WTC11 (cell line): Measurements from ENCODE around the gene HIVEP2. TPM values are rescaled to one million over a fixed set of nuclear protein-coding genes. Genes with fewer than 3 reads are reported as not detected.

Source experiments
- ATAC-seq: fragments of 200-7000 bp; cut with Tn5 transposase; 2 replicates; pipeline ENCODE4 v1.10.0; 2021; ENCODE audit warnings: mild to moderate bottlenecking, moderate library complexity
- CTCF ChIA-PET: fragments of 300-600 bp; sonication (Branson Sonifier 250); formaldehyde crosslinking; loops from one replicate; lab custom pipeline; 2021; ENCODE audit warnings: antibody characterized with exemption; lab: Charles Lee
- POLR2A ChIA-PET: fragments of 350-600 bp; sonication (Branson Sonifier 250); formaldehyde crosslinking; loops from one replicate; lab custom pipeline; 2021; ENCODE audit warnings: antibody characterized with exemption; lab: Charles Lee
- DNase-seq: peaks from one replicate; pipeline ENCODE4 v3.0.0; 2021; ENCODE audit warnings: low spot score
- H3K27ac Mint-ChIP-seq: 2 replicates; pipeline ENCODE4 v1.8.0; 2021; ENCODE audit warnings: mixed read lengths
- H3K27me3 Mint-ChIP-seq: 2 replicates; pipeline ENCODE4 v1.8.0; 2021; ENCODE audit warnings: low read depth, mild to moderate bottlenecking, moderate library complexity, mixed read lengths
- H3K36me3 Mint-ChIP-seq: 2 replicates; pipeline ENCODE4 v1.8.0; 2021; ENCODE audit warnings: mixed read lengths
- H3K4me1 Mint-ChIP-seq: 2 replicates; pipeline ENCODE4 v1.8.0; 2022; ENCODE audit warnings: mixed read lengths
- H3K4me3 Mint-ChIP-seq: 2 replicates; pipeline ENCODE4 v1.8.0; 2021; ENCODE audit warnings: mild to moderate bottlenecking, moderate library complexity, mixed read lengths
- H3K9me3 Mint-ChIP-seq: 2 replicates; pipeline ENCODE4 v1.8.0; 2021; ENCODE audit warnings: mixed read lengths
- ARID4B ChIP-seq: sonication (generic); formaldehyde crosslinking; IDR thresholded peaks from 2 replicates; pipeline ENCODE4 v1.8.0; 2023; ENCODE audit warnings: missing genetic modification reagents, mild to moderate bottlenecking, borderline replicate concordance
- ATF1 ChIP-seq: sonication (generic); formaldehyde crosslinking; IDR thresholded peaks from 2 replicates; pipeline ENCODE4 v1.8.1; 2023; ENCODE audit warnings: mild to moderate bottlenecking, moderate library complexity, missing genetic modification reagents
- ATF3 ChIP-seq: sonication (generic); formaldehyde crosslinking; conservative IDR thresholded peaks from 2 replicates; pipeline ENCODE4 v1.8.1; 2022; ENCODE audit warnings: mild to moderate bottlenecking, missing genetic modification reagents
- EMX1 ChIP-seq: fragments of 250-450 bp; sonication (Bioruptor Pico); IDR thresholded peaks from 2 replicates; pipeline ENCODE4 v1.8.0; 2021; ENCODE audit warnings: mild to moderate bottlenecking
- ERG ChIP-seq: fragments of 250-450 bp; sonication (Bioruptor Pico); IDR thresholded peaks from 2 replicates; pipeline ENCODE4 v1.8.0; 2021; ENCODE audit warnings: mild to moderate bottlenecking
- ETV6 ChIP-seq: sonication (generic); formaldehyde crosslinking; IDR thresholded peaks from 2 replicates; pipeline ENCODE4 v1.8.1; 2022; ENCODE audit warnings: mild to moderate bottlenecking, missing genetic modification reagents
- IRF2 ChIP-seq: sonication (generic); formaldehyde crosslinking; IDR thresholded peaks from 2 replicates; pipeline ENCODE4 v1.8.0; 2022; ENCODE audit warnings: low read depth, missing genetic modification reagents, borderline replicate concordance
- JAZF1 ChIP-seq: fragments of 250-450 bp; sonication (Bioruptor Pico); IDR thresholded peaks from 2 replicates; pipeline ENCODE4 v1.9.0; 2021; ENCODE audit warnings: moderate library complexity, mild to moderate bottlenecking, inconsistent platforms
- MXD4 ChIP-seq: fragments of 250-450 bp; sonication (Bioruptor Pico); IDR thresholded peaks from 2 replicates; pipeline ENCODE4 v1.8.0; 2021; ENCODE audit warnings: mild to moderate bottlenecking, moderate library complexity, borderline replicate concordance
- NFE2L1 ChIP-seq: sonication (generic); formaldehyde crosslinking; IDR thresholded peaks from 2 replicates; pipeline ENCODE4 v1.8.1; 2023; ENCODE audit warnings: missing genetic modification reagents
- PRDM15 ChIP-seq: sonication (generic); formaldehyde crosslinking; IDR thresholded peaks from 2 replicates; pipeline ENCODE4 v1.8.0; 2022; ENCODE audit warnings: missing genetic modification reagents
- SOX15 ChIP-seq: fragments of 250-450 bp; sonication (Bioruptor Pico); IDR thresholded peaks from 2 replicates; pipeline ENCODE4 v1.9.0; 2021; ENCODE audit warnings: mild to moderate bottlenecking
- SP1 ChIP-seq: sonication (generic); formaldehyde crosslinking; conservative IDR thresholded peaks from 2 replicates; pipeline ENCODE4 v1.8.1; 2022; ENCODE audit warnings: missing genetic modification reagents
- TCF7 ChIP-seq: sonication (generic); formaldehyde crosslinking; IDR thresholded peaks from 2 replicates; pipeline ENCODE4 v1.8.0; 2022; ENCODE audit warnings: mild to moderate bottlenecking, low read depth, missing genetic modification reagents, moderate library complexity
- ZNF532 ChIP-seq: fragments of 250-450 bp; sonication (Bioruptor Pico); IDR thresholded peaks from 2 replicates; pipeline ENCODE4 v1.9.0; 2021; ENCODE audit warnings: mild to moderate bottlenecking, borderline replicate concordance
- ZNF671 ChIP-seq: fragments of 250-450 bp; sonication (Bioruptor Pico); IDR thresholded peaks from 2 replicates; pipeline ENCODE4 v1.8.0; 2021; ENCODE audit warnings: mild to moderate bottlenecking
- total RNA-seq: library from RNA; stranded (reverse); gene quantifications from 3 replicates; pipeline ENCODE4 v1.2.3, GENCODE V29; 2021

HIVEP2 gene
- total RNA-seq, 1 experiment from 2014 or later, result 11.5 TPM

GRCh38 chr6:142853244-142854180 is 91.5 kb downstream of the HIVEP2 start:
- no peak for DNase-seq
- H3K4me3 Mint-ChIP-seq, result no peak overlapping the region
- no peaks in the 10 kb centered on the region for H3K36me3 Mint-ChIP-seq
- H3K27me3 Mint-ChIP-seq, result no peaks in the 10 kb centered on the region
- CTCF ChIA-PET, result no interaction called here
- no peaks in the 10 kb centered on the region for H3K9me3 Mint-ChIP-seq
- TF ChIP-seq PRDM15 (CRISPR knock-in tag) (no peak), SP1 (CRISPR knock-in tag) (no peak), ETV6 (CRISPR knock-in tag) (no peak), MXD4 (CRISPR knock-in tag) (no peak), IRF2 (CRISPR knock-in tag) (no peak), ARID4B (CRISPR knock-in tag) (no peak), ZNF671 (no peak), TCF7 (CRISPR knock-in tag) (no peak), SOX15 (CRISPR knock-in tag) (no peak), ATF3 (CRISPR knock-in tag) (no peak)
- POLR2A ChIA-PET, result no interaction called here
- H3K27ac Mint-ChIP-seq, result no peak overlapping the region
- no peak for ATAC-seq
- peaks cover 73% of the 10 kb centered on the region for H3K4me1 Mint-ChIP-seq

GRCh38 chr6:142851601-142852000 is 93.4 kb downstream of the HIVEP2 start:
- ChIA-PET POLR2A (no interaction called here), CTCF (no interaction called here)
- Mint-ChIP-seq H3K4me1 (peaks cover 68% of the 10 kb centered on the region), H3K4me3 (no peak overlapping the region), H3K9me3 (no peaks in the 10 kb centered on the region), H3K27me3 (no peaks in the 10 kb centered on the region), H3K36me3 (no peaks in the 10 kb centered on the region), H3K27ac (no peak overlapping the region)
- DNase-seq, result no peak
- no peak for ATAC-seq
- no peak for TF ChIP-seq NFE2L1
- no peak for TF ChIP-seq ERG (CRISPR knock-in tag)
- no peak for TF ChIP-seq EMX1 (CRISPR knock-in tag)
- no peak for TF ChIP-seq ZNF532 (CRISPR knock-in tag)
- TF ChIP-seq ATF1 (CRISPR knock-in tag), result no peak
- no peak for TF ChIP-seq JAZF1 (CRISPR knock-in tag)
- TF ChIP-seq ATF3 (CRISPR knock-in tag), result no peak
